BE2C (cell line): ENCODE results near the gene MXD1. TPM values are rescaled to one million over a fixed set of nuclear protein-coding genes. Genes with fewer than 3 reads are reported as not detected.
"Not testable (repeated sequence)": the region's sequence is repeated elsewhere in the genome, so short reads cannot be mapped to it uniquely, and the experiment has no call there.

Experiments
- DNase-seq: peaks from one replicate; pipeline ENCODE4 v3.0.0-alpha.2; 2020
- H3K27me3 ChIP-seq: fragments of 250-450 bp; sonication (Bioruptor Pico); 2 replicates; pipeline ENCODE4 v1.5.1; 2020; ENCODE audit warnings: mild to moderate bottlenecking
- H3K36me3 ChIP-seq: fragments of 250-450 bp; sonication (Bioruptor Pico); 2 replicates; pipeline ENCODE4 v1.5.1; 2020; ENCODE audit warnings: mild to moderate bottlenecking
- H3K4me1 ChIP-seq: fragments of 250-450 bp; sonication (Bioruptor Pico); 2 replicates; pipeline ENCODE4 v1.5.1; 2020
- H3K4me3 ChIP-seq: 2 replicates; pipeline ENCODE4 v1.5.1; 2011; ENCODE audit warnings: low read depth, low read length
- H3K9me3 ChIP-seq: fragments of 250-450 bp; sonication (Bioruptor Pico); 2 replicates; pipeline ENCODE4 v1.5.1; 2020
- polyA plus RNA-seq: library from polyadenylated mRNA; unstranded; fragments of >200 nt; gene quantifications from one replicate; pipeline ENCODE4 v1.2.1, GENCODE V29; 2012; ENCODE audit warnings: low read depth, missing spikeins; ENCODE audit not compliant: insufficient read length, insufficient read depth
- TF ChIP-seq, protein P1 (sequence below): IDR thresholded peaks from 2 replicates; pipeline ENCODE4 v1.5.1; 2012; ENCODE audit warnings: mild to moderate bottlenecking, low read depth, low read length

The MXD1 gene, protein sequence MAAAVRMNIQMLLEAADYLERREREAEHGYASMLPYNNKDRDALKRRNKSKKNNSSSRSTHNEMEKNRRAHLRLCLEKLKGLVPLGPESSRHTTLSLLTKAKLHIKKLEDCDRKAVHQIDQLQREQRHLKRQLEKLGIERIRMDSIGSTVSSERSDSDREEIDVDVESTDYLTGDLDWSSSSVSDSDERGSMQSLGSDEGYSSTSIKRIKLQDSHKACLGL
- 2.5 TPM for polyA plus RNA-seq

DNA sequence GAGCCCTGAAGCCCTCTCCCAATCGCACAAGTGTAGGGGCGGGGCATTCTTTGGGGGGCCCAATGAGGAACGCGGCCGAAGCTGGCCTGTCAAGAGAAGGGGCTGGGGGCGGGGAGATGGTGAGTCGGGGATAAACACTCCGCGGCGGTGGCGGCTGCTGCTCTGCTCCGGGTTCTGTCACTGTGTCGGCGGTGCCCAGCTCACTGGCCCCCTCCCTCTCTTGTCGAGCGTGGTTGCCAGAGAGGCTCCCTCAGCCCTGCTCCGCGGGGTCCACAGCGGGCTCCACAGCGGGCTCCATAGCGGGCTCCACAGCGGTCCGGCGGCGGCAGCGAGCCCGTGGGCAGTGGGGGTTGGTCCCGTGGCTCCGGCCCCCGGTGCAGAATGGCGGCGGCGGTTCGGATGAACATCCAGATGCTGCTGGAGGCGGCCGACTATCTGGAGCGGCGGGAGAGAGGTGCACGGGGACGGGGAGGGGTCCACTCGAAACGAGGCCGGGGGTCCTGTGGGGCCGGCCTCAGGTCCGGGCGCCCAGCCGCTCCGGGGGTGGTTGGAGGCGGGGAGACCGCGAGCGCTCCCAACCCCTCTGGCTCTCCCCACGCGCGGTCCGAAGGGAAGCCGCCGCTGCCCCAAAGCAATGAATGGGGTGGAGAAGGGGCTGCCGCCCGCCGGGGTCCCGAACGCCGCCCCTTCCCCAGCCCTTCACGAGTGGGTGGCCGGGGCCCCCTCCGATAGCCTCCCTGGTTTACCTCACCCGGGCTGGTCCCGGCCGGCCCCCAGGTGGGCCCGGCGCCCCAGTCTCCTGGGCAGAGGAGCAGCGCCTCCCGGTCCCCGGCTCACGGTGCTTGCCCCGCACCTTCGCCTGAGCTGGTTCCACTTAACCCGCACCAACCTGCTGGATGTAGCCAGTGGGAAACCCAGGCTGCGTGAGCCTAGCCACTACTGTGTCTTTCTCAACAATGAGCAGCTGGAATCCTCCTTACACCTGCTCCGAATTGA is at the start of gene MXD1:
Gene MXD1, plus strand, starts transcription at position 160 of the 996 bp plus-strand sequence. Its CDS starts 222 bp downstream, at position 382.
- Histone ChIP-seq H3K27me3 (no peaks in the 10 kb centered on the region), H3K36me3 (no peaks in the 10 kb centered on the region), H3K4me3 (peak within 1 kb of the TSS; percentile 70), H3K4me1 (no peaks in the 10 kb centered on the region), H3K9me3 (no peaks in the 10 kb centered on the region)
- TF ChIP-seq, protein P1, sequence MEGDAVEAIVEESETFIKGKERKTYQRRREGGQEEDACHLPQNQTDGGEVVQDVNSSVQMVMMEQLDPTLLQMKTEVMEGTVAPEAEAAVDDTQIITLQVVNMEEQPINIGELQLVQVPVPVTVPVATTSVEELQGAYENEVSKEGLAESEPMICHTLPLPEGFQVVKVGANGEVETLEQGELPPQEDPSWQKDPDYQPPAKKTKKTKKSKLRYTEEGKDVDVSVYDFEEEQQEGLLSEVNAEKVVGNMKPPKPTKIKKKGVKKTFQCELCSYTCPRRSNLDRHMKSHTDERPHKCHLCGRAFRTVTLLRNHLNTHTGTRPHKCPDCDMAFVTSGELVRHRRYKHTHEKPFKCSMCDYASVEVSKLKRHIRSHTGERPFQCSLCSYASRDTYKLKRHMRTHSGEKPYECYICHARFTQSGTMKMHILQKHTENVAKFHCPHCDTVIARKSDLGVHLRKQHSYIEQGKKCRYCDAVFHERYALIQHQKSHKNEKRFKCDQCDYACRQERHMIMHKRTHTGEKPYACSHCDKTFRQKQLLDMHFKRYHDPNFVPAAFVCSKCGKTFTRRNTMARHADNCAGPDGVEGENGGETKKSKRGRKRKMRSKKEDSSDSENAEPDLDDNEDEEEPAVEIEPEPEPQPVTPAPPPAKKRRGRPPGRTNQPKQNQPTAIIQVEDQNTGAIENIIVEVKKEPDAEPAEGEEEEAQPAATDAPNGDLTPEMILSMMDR, result no peak
- peak; percentile 12 for DNase-seq

DNA sequence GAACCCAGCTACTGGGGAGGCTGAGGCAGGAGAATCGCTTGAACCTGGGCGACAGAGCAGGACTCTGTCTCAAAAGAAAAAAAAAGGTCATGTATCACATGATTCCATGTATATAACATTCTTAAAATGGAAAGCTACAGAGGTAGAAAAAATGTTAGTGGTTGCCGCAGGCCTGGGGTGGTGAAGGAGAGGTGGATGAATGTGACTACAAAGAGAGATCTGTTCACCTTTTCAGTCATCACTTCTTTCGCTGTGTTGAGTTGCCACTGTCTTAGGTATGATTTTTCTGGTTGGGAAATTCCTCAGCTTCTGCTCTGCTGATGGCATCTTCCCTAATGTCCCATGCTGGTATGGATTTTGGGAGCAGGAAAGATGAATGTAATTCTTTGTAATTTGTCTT is 26.5 kb upstream of the MXD1 start:
- TF ChIP-seq, protein P1, result no peak
- H3K9me3 ChIP-seq, result no peaks in the 10 kb centered on the region
- no peaks in the 10 kb centered on the region for H3K27me3 ChIP-seq
- no peaks in the 10 kb centered on the region for H3K4me1 ChIP-seq
- DNase-seq, result no peak
- no peaks in the 10 kb centered on the region for H3K36me3 ChIP-seq
- no peak overlapping the region for H3K4me3 ChIP-seq

DNA sequence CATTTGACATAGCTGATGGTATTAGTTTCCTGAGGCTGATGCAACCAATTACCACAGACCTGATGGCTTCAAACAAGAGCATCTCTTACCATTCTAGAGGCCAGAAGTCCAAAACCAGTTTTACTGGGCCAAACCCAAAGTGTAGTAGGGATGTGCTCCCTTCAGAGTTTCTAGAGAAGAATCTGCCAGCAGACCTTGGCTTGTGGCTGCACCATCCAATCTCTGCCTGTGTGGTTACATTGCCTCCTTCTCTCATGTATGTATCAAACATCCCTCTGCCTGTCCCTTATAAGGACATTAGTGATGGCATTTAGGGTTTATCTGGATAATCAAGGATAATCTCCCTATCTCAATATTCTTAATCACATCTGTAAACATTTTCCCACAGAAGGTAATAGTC is 25.6 kb upstream of the MXD1 start:
- DNase-seq, result no peak
- TF ChIP-seq, protein P1, result no peak
- H3K36me3 ChIP-seq, result no peaks in the 10 kb centered on the region
- no peaks in the 10 kb centered on the region for H3K27me3 ChIP-seq
- no peaks in the 10 kb centered on the region for H3K9me3 ChIP-seq
- H3K4me3 ChIP-seq, result no peak overlapping the region
- H3K4me1 ChIP-seq, result no peaks in the 10 kb centered on the region

GRCh38 chr2:69890881-69891280 is 24.0 kb upstream of the MXD1 start:
- TF ChIP-seq, protein P1, result no peak
- no peak for DNase-seq
- Histone ChIP-seq H3K36me3 (no peaks in the 10 kb centered on the region), H3K27me3 (no peaks in the 10 kb centered on the region), H3K9me3 (no peaks in the 10 kb centered on the region), H3K4me1 (no peaks in the 10 kb centered on the region), H3K4me3 (no peak overlapping the region)

DNA sequence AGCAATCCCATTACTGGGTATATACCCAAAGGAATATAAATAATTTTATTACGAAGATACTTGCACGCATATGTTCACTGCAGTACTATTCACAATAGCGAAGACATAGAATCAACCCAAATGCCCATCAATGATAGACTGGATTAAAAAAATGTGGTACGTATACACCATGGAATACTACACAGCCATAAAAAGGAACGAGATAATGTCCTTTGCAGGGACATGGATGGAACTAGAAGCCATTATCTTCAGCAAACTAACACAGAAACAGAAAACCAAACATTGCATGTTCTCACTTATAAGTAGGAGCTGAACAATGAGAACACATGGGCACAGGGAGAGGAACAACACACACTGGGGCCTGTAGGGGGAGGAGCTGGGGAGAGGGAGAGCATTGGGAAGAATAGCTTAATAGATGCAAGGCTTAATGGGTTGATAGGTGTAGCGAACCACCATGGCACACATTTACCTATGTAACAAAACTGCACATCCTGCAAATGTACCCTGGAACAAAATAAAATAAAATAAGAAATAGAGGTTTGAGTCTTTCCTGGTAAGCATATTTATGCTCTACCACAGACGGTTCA is 22.0 kb upstream of the MXD1 start:
- not testable (repeated sequence) for H3K4me1 ChIP-seq, H3K27me3 ChIP-seq, H3K9me3 ChIP-seq, H3K36me3 ChIP-seq, H3K4me3 ChIP-seq, DNase-seq

- Histone ChIP-seq H3K4me3 (peak within 1 kb of the TSS; percentile 85), H3K4me1 (no peaks in the 10 kb centered on the region), H3K27me3 (no peaks in the 10 kb centered on the region), H3K36me3 (no peaks in the 10 kb centered on the region), H3K9me3 (no peaks in the 10 kb centered on the region)
- DNase-seq, result peak; percentile 65
- TF ChIP-seq, protein P1, result no peak
Observed at GRCh38 chr2:69893684-69894551, 21.0 kb upstream of the MXD1 start, which contains the start of gene SNRNP27. SNRNP27 (plus strand) TSS chr2:69893956; CDS start chr2:69893985, 29 bp downstream.

GRCh38 chr2:69894737-69895136 is 20.2 kb upstream of the MXD1 start:
- not testable (repeated sequence) for H3K9me3 ChIP-seq, H3K27me3 ChIP-seq, H3K4me1 ChIP-seq, H3K36me3 ChIP-seq, DNase-seq
- peak overlapping the region; percentile 85 for H3K4me3 ChIP-seq
